Mesendoderm (in vitro differentiated cells): ENCODE results near the gene PIEZO2.

ENCODE experiments used
- DNase-seq: peaks from one replicate; pipeline ENCODE4 v3.0.0; 2013
- H2AK5ac ChIP-seq: 2 replicates; pipeline ENCODE4 v1.6.1; 2013; ENCODE audit warnings: low read length, inconsistent platforms
- H2BK120ac ChIP-seq: 2 replicates; pipeline ENCODE4 v1.6.1; 2013; ENCODE audit warnings: low read depth, mild to moderate bottlenecking, low read length, moderate library complexity, mixed read lengths
- H2BK15ac ChIP-seq: replicated peaks from 2 replicates; pipeline ENCODE4 v1.6.1; 2013; ENCODE audit warnings: low read depth, mild to moderate bottlenecking, moderate library complexity
- H2BK5ac ChIP-seq: 2 replicates; pipeline ENCODE4 v1.6.1; 2013; ENCODE audit warnings: low read length, inconsistent platforms
- H3K18ac ChIP-seq: 2 replicates; pipeline ENCODE4 v1.6.1; 2013; ENCODE audit warnings: mild to moderate bottlenecking, low read length, mixed read lengths
- H3K23ac ChIP-seq: one replicate; pipeline ENCODE4 v1.6.1; 2013; ENCODE audit warnings: low read length
- H3K27ac ChIP-seq: 2 replicates; pipeline ENCODE4 v1.5.1; 2013; ENCODE audit warnings: low read depth, mild to moderate bottlenecking, inconsistent platforms, low read length, moderate library complexity
- H3K27me3 ChIP-seq: 2 replicates; pipeline ENCODE4 v1.6.1; 2013; ENCODE audit warnings: low read length, control low read depth, mild to moderate bottlenecking, inconsistent platforms; ENCODE audit not compliant: insufficient read depth, poor library complexity
- H3K36me3 ChIP-seq: 2 replicates; pipeline ENCODE4 v1.6.1; 2013; ENCODE audit warnings: low read length, inconsistent platforms; ENCODE audit not compliant: control insufficient read depth, insufficient read depth
- H3K4ac ChIP-seq: one replicate; pipeline ENCODE4 v1.6.1; 2013; ENCODE audit warnings: low read depth, mild to moderate bottlenecking, low read length, moderate library complexity
- H3K4me1 ChIP-seq: 2 replicates; pipeline ENCODE4 v1.6.1; 2013; ENCODE audit warnings: low read depth, low read length, inconsistent platforms; ENCODE audit not compliant: control insufficient read depth
- H3K4me2 ChIP-seq: 2 replicates; pipeline ENCODE4 v1.6.1; 2013; ENCODE audit warnings: low read length
- H3K4me3 ChIP-seq: 2 replicates; pipeline ENCODE4 v1.5.1; 2013; ENCODE audit warnings: mild to moderate bottlenecking, low read length
- H3K56ac ChIP-seq: one replicate; pipeline ENCODE4 v1.6.1; 2013; ENCODE audit warnings: low read length
- H3K79me1 ChIP-seq: 2 replicates; pipeline ENCODE4 v1.6.1; 2013; ENCODE audit warnings: low read length, inconsistent platforms
- H3K79me2 ChIP-seq: 2 replicates; pipeline ENCODE4 v1.6.1; 2013; ENCODE audit warnings: mild to moderate bottlenecking, low read length; ENCODE audit not compliant: control insufficient read depth, insufficient read depth
- H3K9ac ChIP-seq: 2 replicates; pipeline ENCODE4 v1.6.1; 2013; ENCODE audit warnings: low read length, inconsistent platforms
- H4K5ac ChIP-seq: one replicate; pipeline ENCODE4 v1.6.1; 2013; ENCODE audit warnings: low read length
- H4K8ac ChIP-seq: one replicate; pipeline ENCODE4 v1.6.1; 2013; ENCODE audit warnings: low read depth, mild to moderate bottlenecking, control low read depth, low read length, moderate library complexity
- WGBS: extraction: QIAGEN DNeasy Blood & Tissue Kit; methylation state at CpG from one replicate; pipeline ENCODE4 v1.1.7; 2013; ENCODE audit warnings: low lambda C conversion rate, missing lambda C conversion rate; ENCODE audit not compliant: insufficient coverage; ENCODE audit errors: extremely low coverage; 5-methylcytosine and 5-hydroxymethylcytosine counted together

PIEZO2 gene

GRCh38 chr18:10797896-10798295, 351.5 kb downstream of the PIEZO2 start:
- peak; percentile 40 for DNase-seq
- no CpG with 5 or more reads among the region's 1 CpG for WGBS

GRCh38 chr18:10794771-10795170, 354.6 kb downstream of the PIEZO2 start:
- Histone ChIP-seq H4K8ac (no peak overlapping the region), H3K36me3 (no peaks in the 10 kb centered on the region), H3K79me1 (no peaks in the 10 kb centered on the region), H3K4me3 (no peak overlapping the region), H3K18ac (no peak overlapping the region), H3K23ac (no peak overlapping the region), H3K56ac (no peak overlapping the region), H2BK15ac (no peak overlapping the region), H3K79me2 (no peaks in the 10 kb centered on the region), H3K27me3 (no peaks in the 10 kb centered on the region), H2BK120ac (no peak overlapping the region), H3K4me2 (no peak overlapping the region), H4K5ac (no peak overlapping the region), H2BK5ac (no peak overlapping the region), H3K27ac (no peak overlapping the region), H3K4ac (no peak overlapping the region), H3K9ac (no peak overlapping the region), H3K4me1 (no peaks in the 10 kb centered on the region), H2AK5ac (no peak overlapping the region)
- WGBS = no CpG with 5 or more reads among the region's 7 CpGs
- DNase-seq = no peak

More at GRCh38 chr18:10797896-10798295, 351.5 kb downstream of the PIEZO2 start:
- Histone ChIP-seq H2BK120ac (no peak overlapping the region), H3K4me1 (no peaks in the 10 kb centered on the region), H3K4me3 (no peak overlapping the region), H2BK15ac (no peak overlapping the region), H3K18ac (no peak overlapping the region), H3K79me1 (no peaks in the 10 kb centered on the region), H2AK5ac (no peak overlapping the region), H3K9ac (no peak overlapping the region), H3K79me2 (no peaks in the 10 kb centered on the region), H3K4ac (no peak overlapping the region), H3K27ac (no peak overlapping the region), H3K4me2 (no peak overlapping the region), H3K27me3 (no peaks in the 10 kb centered on the region), H4K8ac (no peak overlapping the region), H3K23ac (no peak overlapping the region), H4K5ac (no peak overlapping the region), H2BK5ac (no peak overlapping the region), H3K56ac (no peak overlapping the region), H3K36me3 (no peaks in the 10 kb centered on the region)

GRCh38 chr18:10793730-10794370, 355.5 kb downstream of the PIEZO2 start:
- H2BK15ac ChIP-seq = no peak overlapping the region
- H3K36me3 ChIP-seq = no peaks in the 10 kb centered on the region
- no peaks in the 10 kb centered on the region for H3K4me1 ChIP-seq
- WGBS = no CpG with 5 or more reads among the region's 4 CpGs
- no peak overlapping the region for H3K27ac ChIP-seq
- H4K8ac ChIP-seq = no peak overlapping the region
- H3K4me3 ChIP-seq = no peak overlapping the region
- no peak overlapping the region for H3K18ac ChIP-seq
- no peak overlapping the region for H2AK5ac ChIP-seq
- H3K4ac ChIP-seq = no peak overlapping the region
- no peak overlapping the region for H2BK120ac ChIP-seq
- no peak for DNase-seq
- H3K9ac ChIP-seq = no peak overlapping the region
- no peak overlapping the region for H3K4me2 ChIP-seq
- no peaks in the 10 kb centered on the region for H3K79me2 ChIP-seq
- no peak overlapping the region for H2BK5ac ChIP-seq
- H3K27me3 ChIP-seq = no peaks in the 10 kb centered on the region
- no peak overlapping the region for H3K56ac ChIP-seq
- H3K23ac ChIP-seq = no peak overlapping the region
- H4K5ac ChIP-seq = no peak overlapping the region
- no peaks in the 10 kb centered on the region for H3K79me1 ChIP-seq

GRCh38 chr18:10792181-10792580, 357.2 kb downstream of the PIEZO2 start:
- Histone ChIP-seq H3K4ac (no peak overlapping the region), H3K27me3 (no peaks in the 10 kb centered on the region), H2BK5ac (no peak overlapping the region), H3K9ac (no peak overlapping the region), H2BK15ac (no peak overlapping the region), H3K23ac (no peak overlapping the region), H2AK5ac (no peak overlapping the region), H3K18ac (no peak overlapping the region), H3K56ac (no peak overlapping the region), H3K4me3 (no peak overlapping the region), H3K27ac (no peak overlapping the region), H2BK120ac (no peak overlapping the region), H3K79me2 (no peaks in the 10 kb centered on the region), H3K79me1 (no peaks in the 10 kb centered on the region), H3K36me3 (no peaks in the 10 kb centered on the region), H3K4me2 (no peak overlapping the region), H4K8ac (no peak overlapping the region), H3K4me1 (no peaks in the 10 kb centered on the region), H4K5ac (no peak overlapping the region)
- DNase-seq = no peak
- WGBS = no CpG with 5 or more reads among the region's 4 CpGs

GRCh38 chr18:10791169-10791831, 358.1 kb downstream of the PIEZO2 start:
- no peaks in the 10 kb centered on the region for H3K36me3 ChIP-seq
- no peak overlapping the region for H3K56ac ChIP-seq
- no peaks in the 10 kb centered on the region for H3K27me3 ChIP-seq
- WGBS = no CpG with 5 or more reads among the region's 7 CpGs
- H3K4me1 ChIP-seq = no peaks in the 10 kb centered on the region
- H4K5ac ChIP-seq = no peak overlapping the region
- no peak overlapping the region for H2AK5ac ChIP-seq
- H3K4ac ChIP-seq = no peak overlapping the region
- no peak overlapping the region for H3K18ac ChIP-seq
- no peaks in the 10 kb centered on the region for H3K79me1 ChIP-seq
- H3K4me3 ChIP-seq = no peak overlapping the region
- no peak for DNase-seq
- H2BK120ac ChIP-seq = no peak overlapping the region
- H3K79me2 ChIP-seq = no peaks in the 10 kb centered on the region
- no peak overlapping the region for H3K27ac ChIP-seq
- no peak overlapping the region for H3K23ac ChIP-seq
- no peak overlapping the region for H4K8ac ChIP-seq
- no peak overlapping the region for H2BK15ac ChIP-seq
- no peak overlapping the region for H2BK5ac ChIP-seq
- no peak overlapping the region for H3K4me2 ChIP-seq
- no peak overlapping the region for H3K9ac ChIP-seq

- H4K5ac ChIP-seq = no peak overlapping the region
- no peak overlapping the region for H3K4me2 ChIP-seq
- no peak overlapping the region for H2AK5ac ChIP-seq
- no CpG with 5 or more reads among the region's 2 CpGs for WGBS
- no peaks in the 10 kb centered on the region for H3K4me1 ChIP-seq
- no peaks in the 10 kb centered on the region for H3K27me3 ChIP-seq
- H3K4me3 ChIP-seq = no peak overlapping the region
- H3K36me3 ChIP-seq = no peaks in the 10 kb centered on the region
- no peak overlapping the region for H3K18ac ChIP-seq
- no peak overlapping the region for H2BK5ac ChIP-seq
- H3K56ac ChIP-seq = no peak overlapping the region
- no peak overlapping the region for H4K8ac ChIP-seq
- H3K79me1 ChIP-seq = no peaks in the 10 kb centered on the region
- H3K23ac ChIP-seq = no peak overlapping the region
- H3K79me2 ChIP-seq = no peaks in the 10 kb centered on the region
- H3K27ac ChIP-seq = no peak overlapping the region
- H2BK120ac ChIP-seq = no peak overlapping the region
- no peak overlapping the region for H2BK15ac ChIP-seq
- no peak overlapping the region for H3K9ac ChIP-seq
- DNase-seq = no peak
- no peak overlapping the region for H3K4ac ChIP-seq
These were observed 360.2 kb downstream of the PIEZO2 start for GRCh38 chr18:10789180-10789579.
